Measurements from ENCODE around the gene MPDZ.

DNA sequence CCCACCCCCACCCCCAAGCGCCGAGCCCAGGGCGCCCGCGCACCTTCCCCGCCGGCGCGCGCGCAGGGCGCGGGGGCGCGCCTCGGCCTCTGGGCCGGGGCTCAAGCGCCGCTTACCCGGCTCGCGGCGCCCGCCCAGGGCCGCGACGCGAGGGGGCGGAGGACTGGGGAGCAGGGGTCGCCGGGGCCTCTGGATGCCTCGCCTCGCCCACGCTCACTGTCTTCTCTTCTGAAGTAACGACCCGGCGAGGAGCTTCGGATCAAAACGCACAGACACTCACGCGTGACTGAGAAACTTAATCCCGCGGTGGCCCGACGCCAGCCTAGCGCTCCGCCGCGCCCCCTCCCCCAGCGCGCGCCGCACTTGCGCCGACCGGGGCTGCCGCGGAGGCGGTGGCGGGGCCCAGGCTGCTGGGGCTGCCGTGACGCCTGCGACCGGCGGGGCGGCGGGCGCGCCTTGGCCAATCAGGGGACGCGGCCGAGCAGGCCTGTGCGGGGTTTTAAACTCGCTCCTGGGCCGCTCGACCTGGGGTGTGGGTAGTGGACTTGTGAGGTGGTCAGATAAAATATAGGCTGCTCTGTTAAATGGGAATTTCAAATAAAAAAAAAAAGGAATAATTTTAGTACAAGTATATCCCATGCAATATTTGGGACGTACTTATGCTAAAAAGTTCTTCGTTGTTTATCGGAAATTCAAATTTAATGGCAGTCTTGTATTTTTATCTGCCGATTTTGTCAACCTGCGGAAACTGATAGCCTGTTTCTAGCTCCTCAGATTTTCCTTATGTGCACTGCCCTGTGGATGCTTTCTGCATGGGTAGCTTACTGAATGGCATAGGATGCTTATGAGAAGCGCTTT, at the start of gene MPDZ:
- TF ChIP-seq, protein P1, sequence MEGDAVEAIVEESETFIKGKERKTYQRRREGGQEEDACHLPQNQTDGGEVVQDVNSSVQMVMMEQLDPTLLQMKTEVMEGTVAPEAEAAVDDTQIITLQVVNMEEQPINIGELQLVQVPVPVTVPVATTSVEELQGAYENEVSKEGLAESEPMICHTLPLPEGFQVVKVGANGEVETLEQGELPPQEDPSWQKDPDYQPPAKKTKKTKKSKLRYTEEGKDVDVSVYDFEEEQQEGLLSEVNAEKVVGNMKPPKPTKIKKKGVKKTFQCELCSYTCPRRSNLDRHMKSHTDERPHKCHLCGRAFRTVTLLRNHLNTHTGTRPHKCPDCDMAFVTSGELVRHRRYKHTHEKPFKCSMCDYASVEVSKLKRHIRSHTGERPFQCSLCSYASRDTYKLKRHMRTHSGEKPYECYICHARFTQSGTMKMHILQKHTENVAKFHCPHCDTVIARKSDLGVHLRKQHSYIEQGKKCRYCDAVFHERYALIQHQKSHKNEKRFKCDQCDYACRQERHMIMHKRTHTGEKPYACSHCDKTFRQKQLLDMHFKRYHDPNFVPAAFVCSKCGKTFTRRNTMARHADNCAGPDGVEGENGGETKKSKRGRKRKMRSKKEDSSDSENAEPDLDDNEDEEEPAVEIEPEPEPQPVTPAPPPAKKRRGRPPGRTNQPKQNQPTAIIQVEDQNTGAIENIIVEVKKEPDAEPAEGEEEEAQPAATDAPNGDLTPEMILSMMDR (IDR thresholded peaks at IDR 0.05): peak in 1 of 3 experiments; percentile 27
- TF ChIP-seq POLR2A (IDR thresholded peaks at IDR 0.05; ENCODE audit: low read depth): no peak

Measured in esophagus muscularis mucosa (tissue), 3 donors.